ENCODE data around the gene MAB21L1.

The MAB21L1 gene

DNA sequence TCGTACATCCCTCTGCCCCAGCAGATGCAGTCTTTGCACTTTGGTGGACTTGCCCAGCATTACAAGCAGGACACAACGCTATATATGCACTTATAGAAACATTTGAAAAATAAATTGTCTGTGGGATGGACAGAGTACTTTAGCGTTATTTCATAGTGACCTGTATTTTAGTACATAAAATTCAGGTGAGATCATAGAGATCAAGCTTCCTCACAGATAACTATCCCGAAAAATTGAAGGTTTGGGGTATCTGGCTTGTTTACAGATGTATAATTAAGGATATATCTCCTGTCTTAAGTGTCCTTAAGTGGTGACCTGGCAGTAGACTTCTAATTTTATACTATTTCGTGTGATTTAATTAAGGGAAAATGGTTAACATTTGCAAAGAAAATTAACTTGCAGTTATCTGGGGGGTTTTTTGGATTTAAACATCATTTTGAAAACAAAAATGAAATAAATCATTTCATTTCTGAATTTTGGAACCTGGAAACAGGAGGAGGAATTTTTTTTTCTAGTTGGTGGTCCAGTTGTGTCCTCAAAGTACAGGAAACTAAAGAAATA, 977 bp upstream of the MAB21L1 start:
- H3K9ac ChIP-seq: no peak overlapping the region
- no peak overlapping the region for H3K4me2 ChIP-seq
- no peaks in the 10 kb centered on the region for H3K79me2 ChIP-seq (ENCODE audit: insufficient read depth, low read depth)
- H3K36me3 ChIP-seq (ENCODE audit: insufficient read depth): no peaks in the 10 kb centered on the region
- no peaks in the 10 kb centered on the region for H3K27me3 ChIP-seq (ENCODE audit: insufficient read depth, low read depth)
- H3K4me1 ChIP-seq (ENCODE audit: low read depth, poor library complexity, severe bottlenecking): no peaks in the 10 kb centered on the region
- TF ChIP-seq, protein P1, sequence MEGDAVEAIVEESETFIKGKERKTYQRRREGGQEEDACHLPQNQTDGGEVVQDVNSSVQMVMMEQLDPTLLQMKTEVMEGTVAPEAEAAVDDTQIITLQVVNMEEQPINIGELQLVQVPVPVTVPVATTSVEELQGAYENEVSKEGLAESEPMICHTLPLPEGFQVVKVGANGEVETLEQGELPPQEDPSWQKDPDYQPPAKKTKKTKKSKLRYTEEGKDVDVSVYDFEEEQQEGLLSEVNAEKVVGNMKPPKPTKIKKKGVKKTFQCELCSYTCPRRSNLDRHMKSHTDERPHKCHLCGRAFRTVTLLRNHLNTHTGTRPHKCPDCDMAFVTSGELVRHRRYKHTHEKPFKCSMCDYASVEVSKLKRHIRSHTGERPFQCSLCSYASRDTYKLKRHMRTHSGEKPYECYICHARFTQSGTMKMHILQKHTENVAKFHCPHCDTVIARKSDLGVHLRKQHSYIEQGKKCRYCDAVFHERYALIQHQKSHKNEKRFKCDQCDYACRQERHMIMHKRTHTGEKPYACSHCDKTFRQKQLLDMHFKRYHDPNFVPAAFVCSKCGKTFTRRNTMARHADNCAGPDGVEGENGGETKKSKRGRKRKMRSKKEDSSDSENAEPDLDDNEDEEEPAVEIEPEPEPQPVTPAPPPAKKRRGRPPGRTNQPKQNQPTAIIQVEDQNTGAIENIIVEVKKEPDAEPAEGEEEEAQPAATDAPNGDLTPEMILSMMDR (conservative IDR thresholded peaks at IDR 0.05; ENCODE audit: low read depth, low read length): no peak
- H4K20me1 ChIP-seq (ENCODE audit: insufficient read depth): no peaks in the 10 kb centered on the region
- H3K4me3 ChIP-seq (IDR thresholded peaks at IDR 0.05; ENCODE audit: insufficient read depth, low read depth, low read length): no peak overlapping the region
- no peak overlapping the region for H2AFZ ChIP-seq (ENCODE audit: low read depth)
- no peak overlapping the region for H3K27ac ChIP-seq

DNA sequence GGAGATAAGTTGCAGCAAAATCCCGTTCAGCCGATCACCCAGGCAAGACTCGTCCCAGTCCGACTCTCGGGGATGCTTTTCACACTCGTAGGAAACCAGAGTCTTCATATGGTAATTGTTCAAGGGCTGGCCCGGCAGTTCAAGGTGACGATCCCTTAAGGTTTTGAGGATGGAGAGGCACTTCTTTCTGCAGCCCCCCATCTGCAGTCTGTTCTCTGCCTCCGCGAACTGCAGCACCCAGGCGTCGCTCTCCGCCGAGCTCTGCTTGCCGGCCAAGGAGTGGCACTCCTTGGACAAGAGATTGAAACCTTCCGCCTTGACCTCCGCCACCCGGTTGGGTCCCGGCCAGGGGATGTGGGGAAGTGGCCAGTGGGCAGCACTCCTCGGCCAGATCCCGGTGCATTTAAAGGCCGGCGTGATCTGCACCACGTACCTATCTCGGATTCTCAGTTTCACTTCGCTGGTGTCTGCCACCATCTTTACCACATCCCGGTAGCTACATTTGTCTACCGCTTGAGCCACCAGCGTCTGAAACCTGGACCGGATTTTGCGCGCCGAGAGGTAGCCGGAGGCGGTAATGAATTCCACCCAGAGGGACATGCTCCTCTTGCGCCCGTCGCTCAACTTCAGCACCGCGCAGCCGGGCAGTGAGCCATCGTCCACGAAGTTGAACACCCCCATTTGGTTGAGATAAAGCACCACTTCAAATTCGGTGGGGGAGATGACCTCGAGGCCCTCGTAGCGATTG, 1.1 kb downstream of the MAB21L1 start:
- no peaks in the 10 kb centered on the region for H3K27me3 ChIP-seq (ENCODE audit: insufficient read depth, low read depth)
- no peaks in the 10 kb centered on the region for H4K20me1 ChIP-seq (ENCODE audit: insufficient read depth)
- TF ChIP-seq, protein P1 (conservative IDR thresholded peaks at IDR 0.05; ENCODE audit: low read depth, low read length): no peak
- H3K79me2 ChIP-seq (ENCODE audit: insufficient read depth, low read depth): no peaks in the 10 kb centered on the region
- no peak overlapping the region for H3K9ac ChIP-seq
- H3K4me3 ChIP-seq (IDR thresholded peaks at IDR 0.05; ENCODE audit: insufficient read depth, low read depth, low read length): no peak overlapping the region
- H3K4me2 ChIP-seq: no peak overlapping the region
- no peak overlapping the region for H3K27ac ChIP-seq
- no peak overlapping the region for H2AFZ ChIP-seq (ENCODE audit: low read depth)
- no peaks in the 10 kb centered on the region for H3K4me1 ChIP-seq (ENCODE audit: low read depth, poor library complexity, severe bottlenecking)
- no peaks in the 10 kb centered on the region for H3K36me3 ChIP-seq (ENCODE audit: insufficient read depth)

- no peak overlapping the region for H3K9ac ChIP-seq
- H4K20me1 ChIP-seq (ENCODE audit: insufficient read depth): no peaks in the 10 kb centered on the region
- TF ChIP-seq, protein P1 (conservative IDR thresholded peaks at IDR 0.05; ENCODE audit: low read depth, low read length): no peak
- no peak overlapping the region for H3K27ac ChIP-seq
- H3K4me2 ChIP-seq: no peak overlapping the region
- no peak overlapping the region for H3K4me3 ChIP-seq (IDR thresholded peaks at IDR 0.05; ENCODE audit: insufficient read depth, low read depth, low read length)
- H3K4me1 ChIP-seq (ENCODE audit: low read depth, poor library complexity, severe bottlenecking): no peaks in the 10 kb centered on the region
- no peaks in the 10 kb centered on the region for H3K36me3 ChIP-seq (ENCODE audit: insufficient read depth)
- no peaks in the 10 kb centered on the region for H3K27me3 ChIP-seq (ENCODE audit: insufficient read depth, low read depth)
- no peaks in the 10 kb centered on the region for H3K79me2 ChIP-seq (ENCODE audit: insufficient read depth, low read depth)
- no peak overlapping the region for H2AFZ ChIP-seq (ENCODE audit: low read depth)
These were observed 1.8 kb downstream of the MAB21L1 start for GRCh38 chr13:35474496-35475211.

- no peak overlapping the region for H3K4me3 ChIP-seq (IDR thresholded peaks at IDR 0.05; ENCODE audit: insufficient read depth, low read depth, low read length)
- no peaks in the 10 kb centered on the region for H4K20me1 ChIP-seq (ENCODE audit: insufficient read depth)
- H3K36me3 ChIP-seq (ENCODE audit: insufficient read depth): no peaks in the 10 kb centered on the region
- H3K9ac ChIP-seq: no peak overlapping the region
- H3K4me1 ChIP-seq (ENCODE audit: low read depth, poor library complexity, severe bottlenecking): no peaks in the 10 kb centered on the region
- H3K79me2 ChIP-seq (ENCODE audit: insufficient read depth, low read depth): no peaks in the 10 kb centered on the region
- H3K4me2 ChIP-seq: no peak overlapping the region
- no peaks in the 10 kb centered on the region for H3K27me3 ChIP-seq (ENCODE audit: insufficient read depth, low read depth)
- no peak overlapping the region for H2AFZ ChIP-seq (ENCODE audit: low read depth)
- H3K27ac ChIP-seq: no peak overlapping the region
- TF ChIP-seq, protein P1 (conservative IDR thresholded peaks at IDR 0.05; ENCODE audit: low read depth, low read length): no peak
These were observed 2.7 kb downstream of the MAB21L1 start for GRCh38 chr13:35473802-35474201.

All from KMS-11 (cell line).